K562 (cell line): ENCODE data around the gene HRC. TPM values are rescaled to one million over a fixed set of nuclear protein-coding genes. Genes with fewer than 3 reads are reported as not detected.
"Not testable (repeated sequence)": the region's sequence is repeated elsewhere in the genome, so short reads cannot be mapped to it uniquely, and the experiment has no call there.

ENCODE experiments used
- ATAC-seq: fragments of 200-7000 bp; cut with Tn5 transposase; 3 replicates; pipeline ENCODE4 v1.9.1; 2020; ENCODE audit warnings: moderate library complexity
- BruUV-seq: library from RNA; stranded (reverse); fragments of 400-500 nt; replicated peaks from 2 replicates; lab custom pipeline; 2021; lab: Mats Ljungman, UMichigan
- CTCF ChIA-PET: fragments of 300-600 bp; formaldehyde crosslinking; extraction: SDS; loops from one replicate; lab custom pipeline; 2021; ENCODE audit warnings: low intra/inter-chr PET ratio; lab: Yijun Ruan, JAX
- POLR2A ChIA-PET: fragments of 300-600, 350-650 bp; sonication (Branson Sonifier 250); formaldehyde crosslinking; extraction: SDS; loops from one replicate; lab custom pipeline; 2021; ENCODE audit warnings: antibody characterized with exemption, inconsistent platforms; lab: Yijun Ruan, JAX
- DNase-seq, 4 experiments: peaks; one replicate each; pipeline versions ENCODE4 v3.0.0 to v3.0.0-alpha.2; 2011 to 2018; ENCODE audit warnings: low spot score in 3 of 4, mixed read lengths in 3 of 4; ENCODE audit errors: extremely low read depth in 1 of 4
- FAIRE-seq: peaks from 2 replicates; lab custom pipeline; 2011; peaks lifted over from hg19 to GRCh38; lab: Jason Lieb, UNC
- H2AFZ ChIP-seq: 2 replicates; pipeline ENCODE4 v1.6.0; 2011; ENCODE audit warnings: low read depth, low read length, control low read depth, inconsistent platforms
- H3K27ac ChIP-seq: fragments of 200-600 bp; 3 replicates; pipeline ENCODE4 v1.8.0; 2011; ENCODE audit warnings: low read depth, mild to moderate bottlenecking, control low read depth, inconsistent platforms, low read length, moderate library complexity, mixed read lengths; ENCODE audit errors: extremely low read depth
- H3K27me3 ChIP-seq, 2 experiments: fragments of 300-600 bp in 1 of 2; 2 replicates in 1 of 2; 3 replicates in 1 of 2; pipeline versions ENCODE4 v1.6.0 to v1.8.0; 2011; ENCODE audit warnings: inconsistent platforms in 2 of 2, low read length in 2 of 2, mild to moderate bottlenecking in 1 of 2, mixed read lengths in 1 of 2, moderate library complexity in 1 of 2; ENCODE audit not compliant: control insufficient read depth in 2 of 2, insufficient read depth in 2 of 2
- H3K36me3 ChIP-seq: fragments of 300-600 bp; 3 replicates; pipeline ENCODE4 v1.8.0; 2011; ENCODE audit warnings: mild to moderate bottlenecking, low read length, inconsistent platforms; ENCODE audit not compliant: control insufficient read depth, insufficient read depth
- H3K4me1 ChIP-seq, 2 experiments: fragments of 200-600 bp in 1 of 2; replicated peaks in 1 of 2; 2 replicates in 1 of 2; 3 replicates in 1 of 2; pipeline versions ENCODE4 v1.5.1 to v1.8.0; 2011; ENCODE audit warnings: inconsistent platforms in 2 of 2, low read length in 2 of 2, mild to moderate bottlenecking in 1 of 2, mixed read lengths in 1 of 2, moderate library complexity in 1 of 2; ENCODE audit not compliant: control insufficient read depth in 2 of 2, insufficient read depth in 2 of 2
- H3K4me2 ChIP-seq: 2 replicates; pipeline ENCODE4 v1.6.1; 2011; ENCODE audit warnings: low read length, control low read depth, inconsistent platforms, mixed read lengths; ENCODE audit not compliant: insufficient read depth
- H3K4me3 ChIP-seq: fragments of 200-600 bp; sonication (generic), shearing (Covaris generic); 2 replicates; pipeline ENCODE4 v1.5.1; 2016; ENCODE audit warnings: control low read depth, inconsistent platforms
- H3K79me2 ChIP-seq: fragments of 200-600 bp; 3 replicates; pipeline ENCODE4 v1.8.0; 2011; ENCODE audit warnings: low read length, inconsistent platforms; ENCODE audit not compliant: control insufficient read depth, insufficient read depth
- H3K9ac ChIP-seq, 2 experiments: 2 replicates each; pipeline versions ENCODE4 v1.6.0 to v1.6.1; 2011; ENCODE audit warnings: low read depth in 2 of 2, low read length in 2 of 2, control low read depth in 1 of 2, inconsistent platforms in 1 of 2, mild to moderate bottlenecking in 1 of 2, mixed read lengths in 1 of 2; ENCODE audit not compliant: insufficient read depth in 1 of 2
- H3K9me1 ChIP-seq: one replicate; pipeline ENCODE4 v1.6.0; 2011; ENCODE audit warnings: inconsistent platforms, mild to moderate bottlenecking, low read length, moderate library complexity; ENCODE audit not compliant: control insufficient read depth, insufficient read depth
- H3K9me3 ChIP-seq: replicated peaks from 2 replicates; pipeline ENCODE4 v1.5.1; 2011; ENCODE audit warnings: low read depth, low read length, inconsistent platforms; ENCODE audit not compliant: control insufficient read depth, insufficient read depth
- H4K20me1 ChIP-seq: replicated peaks from 2 replicates; pipeline ENCODE4 v1.6.1; 2011; ENCODE audit warnings: low read length, inconsistent platforms, mixed read lengths; ENCODE audit not compliant: control insufficient read depth, insufficient read depth
- CEBPB ChIP-seq: fragments of 450-650 bp; IDR thresholded peaks from 2 replicates; pipeline ENCODE4 v1.6.1; 2016; ENCODE audit warnings: missing genetic modification characterization, missing compliant biosample characterization
- CEBPG ChIP-seq, 3 experiments: fragments of 200-800 bp in 1 of 3; sonication (Bioruptor generic) in 1 of 3; sonication (generic) in 1 of 3; formaldehyde crosslinking in 1 of 3; IDR thresholded peaks in 2 of 3; conservative IDR thresholded peaks in 1 of 3; 2 replicates each; pipeline versions ENCODE4 v1.6.1 to v1.8.0; 2016 to 2022; ENCODE audit warnings: missing compliant biosample characterization in 2 of 3, missing genetic modification characterization in 2 of 3, mild to moderate bottlenecking in 1 of 3, missing genetic modification reagents in 1 of 3
- NFIC ChIP-seq: fragments of 450-650 bp; IDR thresholded peaks from 2 replicates; pipeline ENCODE4 v1.6.1; 2017; ENCODE audit warnings: mild to moderate bottlenecking, inconsistent platforms
- ZNF384 ChIP-seq: IDR thresholded peaks from 2 replicates; pipeline ENCODE4 v1.6.1; 2012; ENCODE audit warnings: low read depth, low read length, improper control_type of control experiment
- WGBS: fragments of 100-300 bp; shearing (Covaris generic); methylation state at CpG from one replicate; pipeline ENCODE4 v1.1.6; 2016; ENCODE audit warnings: low coverage, mixed read lengths; ENCODE audit not compliant: insufficient coverage; ENCODE audit errors: missing lambda C conversion rate; 5-methylcytosine and 5-hydroxymethylcytosine counted together
- in situ Hi-C: fragments of 300-500 bp; cut with MboI; formaldehyde crosslinking; loops from 4 replicates; pipeline ENCODE4 v1.15.0; 2018; ENCODE audit warnings: inconsistent platforms, mixed read lengths
- intact Hi-C: fragments of 100-400 bp; cut with micrococcal nuclease; formaldehyde crosslinking; loops from 2 replicates; pipeline ENCODE4 v1.14.2; 2022
- polyA plus RNA-seq, 8 experiments: library from polyadenylated mRNA; depleted of rRNA in 4 of 8; stranded (reverse) in 5 of 8; unstranded in 3 of 8; fragments of >200 nt; fragmentation: Nextera tagmentation in 2 of 8; fragmentation: Illumina TruSeq in 1 of 8; extraction: Ambion mirVana in 2 of 8; extraction: Trizol in 1 of 8; gene quantifications; 2 replicates each; pipeline versions ENCODE4 v1.2.1 to v1.2.3, GENCODE V29; 2011 to 2014; ENCODE audit warnings: inconsistent platforms in 1 of 8, missing spikeins in 1 of 8
- total RNA-seq, 7 experiments: library from RNA; depleted of rRNA in 6 of 7; stranded (reverse); fragments of >200 nt in 6 of 7; fragmentation: Illumina TruSeq in 2 of 7; extraction: Trizol in 2 of 7; gene quantifications; 2 replicates each; pipeline versions ENCODE4 v1.2.1 to v1.2.3, GENCODE V29; 2011 to 2021; ENCODE audit warnings: low replicate concordance in 1 of 7

HRC gene
- total and polyA plus RNA-seq, 9 of the 15 experiments (the other 6 are each of a cell fraction or from before 2014, with no cell fraction given): 0.66 to 18.7 (median 13.1) TPM

- H3K36me3 ChIP-seq; H3K9me1 ChIP-seq; in situ Hi-C loops; H3K4me2 ChIP-seq; ATAC-seq; H3K79me2 ChIP-seq; H3K9me3 ChIP-seq; H3K4me3 ChIP-seq; H3K27ac ChIP-seq; CTCF ChIA-PET; H3K9ac ChIP-seq; BruUV-seq; H4K20me1 ChIP-seq; H2AFZ ChIP-seq; H3K27me3 ChIP-seq; FAIRE-seq; DNase-seq; intact Hi-C loops; POLR2A ChIA-PET; TF ChIP-seq CEBPG (tag; conservative IDR thresholded peaks at IDR 0.05 in 1 of 2, IDR thresholded peaks at IDR 0.05 in 1 of 2): not testable (repeated sequence)
- H3K4me1 ChIP-seq: peaks cover 6 to 42% of the 10 kb centered on the region in 2 experiments
- 87% methylated on average over 11 of the region's 11 CpGs for WGBS
- TF ChIP-seq CEBPG (CRISPR knock-in tag; IDR thresholded peaks at IDR 0.05) (peak; percentile 11; the same call in 1 of the 2 replicates), CEBPB (tag) (peak; percentile 42; the same call in 1 of the 2 replicates)
These were observed 31.9 kb downstream of the HRC start for GRCh38 chr19:49123285-49123684.

DNA sequence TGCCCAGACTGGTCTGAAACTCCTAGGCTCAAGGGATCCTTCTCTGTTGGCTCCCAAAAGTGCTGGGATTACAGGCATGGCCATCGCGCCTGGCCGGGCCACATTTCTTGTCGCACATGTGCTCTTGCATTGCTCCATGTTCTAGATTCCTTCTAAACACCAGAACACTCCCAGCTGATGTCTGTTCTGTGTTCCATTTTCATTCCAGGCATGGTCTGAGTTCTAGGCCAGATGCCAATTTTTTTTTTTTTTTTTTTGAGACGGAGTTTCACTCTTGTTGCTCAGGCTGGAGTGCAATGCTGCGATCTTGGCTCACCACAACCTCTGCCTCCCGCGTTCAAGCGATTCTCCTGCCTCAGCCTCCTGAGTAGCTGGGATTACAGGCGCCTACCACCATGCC lies 33.4 kb downstream of the HRC start:
- H3K4me3 ChIP-seq, H3K36me3 ChIP-seq, H3K4me2 ChIP-seq, H2AFZ ChIP-seq: not testable (repeated sequence)
- TF ChIP-seq NFIC (peak; percentile 53), ZNF384 (0 out of 2 replicates have a peak, but pooled peaks have one; percentile 23)
- TF ChIP-seq, all 486 proteins: peak for 2; not testable (repeated sequence) for 484
- Histone ChIP-seq H3K4me1 (peaks cover 14 to 49% of the 10 kb centered on the region in 2 experiments), H3K79me2 (peaks cover 14% of the 10 kb centered on the region; the same call in 2 of the 3 replicates)
- ATAC-seq, H3K9me1 ChIP-seq, H4K20me1 ChIP-seq, DNase-seq, POLR2A ChIA-PET, in situ Hi-C loops, BruUV-seq, H3K27ac ChIP-seq, FAIRE-seq, H3K9me3 ChIP-seq, H3K9ac ChIP-seq, H3K27me3 ChIP-seq, CTCF ChIA-PET, intact Hi-C loops: not testable (repeated sequence)
- WGBS: 81% methylated on average over 5 of the region's 10 CpGs
